Measurements from ENCODE around the gene ALG1L2. TPM values are rescaled to one million over a fixed set of nuclear protein-coding genes. Genes with fewer than 3 reads are reported as not detected.
"Not testable (repeated sequence)": the region's sequence is repeated elsewhere in the genome, so short reads cannot be mapped to it uniquely, and the experiment has no call there.

ALG1L2 gene
- total RNA-seq, 1 donor from 2014 or later = not detected

DNA sequence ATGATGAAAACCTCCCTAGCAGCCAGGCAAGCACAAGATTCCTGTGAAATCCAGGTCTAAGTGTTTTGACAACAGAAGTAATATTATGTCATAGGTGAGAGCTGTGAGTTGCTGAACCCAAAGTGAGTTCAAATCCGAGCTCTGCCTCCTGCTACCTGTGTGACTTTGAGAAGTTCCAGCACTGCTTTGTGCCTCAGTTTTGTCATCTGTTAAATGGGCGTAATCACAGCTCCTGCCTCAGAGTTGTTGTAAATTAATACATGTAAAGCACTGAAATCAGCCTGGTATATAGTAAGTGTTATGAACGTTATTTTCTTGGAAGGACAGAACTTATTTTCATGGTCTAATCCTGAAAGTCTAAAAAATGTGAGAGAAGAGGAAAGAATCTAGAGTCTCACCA lies 38.7 kb downstream of the ALG1L2 start:
- intact Hi-C loops (cut with micrococcal nuclease) = not testable (repeated sequence)

GRCh38 chr3:130122891-130123775 lies 41.5 kb downstream of the ALG1L2 start:
- intact Hi-C loops (cut with micrococcal nuclease) = not testable (repeated sequence)

GRCh38 chr3:130125406-130125805 lies 43.8 kb downstream of the ALG1L2 start:
- intact Hi-C loops (cut with micrococcal nuclease) = not testable (repeated sequence)

GRCh38 chr3:130136337-130136736 lies 54.7 kb downstream of the ALG1L2 start:
- intact Hi-C loops (cut with micrococcal nuclease) = not testable (repeated sequence)

- intact Hi-C loops (cut with micrococcal nuclease) = not testable (repeated sequence)
Measured at GRCh38 chr3:130137685-130138084, 56.1 kb downstream of the ALG1L2 start.

DNA sequence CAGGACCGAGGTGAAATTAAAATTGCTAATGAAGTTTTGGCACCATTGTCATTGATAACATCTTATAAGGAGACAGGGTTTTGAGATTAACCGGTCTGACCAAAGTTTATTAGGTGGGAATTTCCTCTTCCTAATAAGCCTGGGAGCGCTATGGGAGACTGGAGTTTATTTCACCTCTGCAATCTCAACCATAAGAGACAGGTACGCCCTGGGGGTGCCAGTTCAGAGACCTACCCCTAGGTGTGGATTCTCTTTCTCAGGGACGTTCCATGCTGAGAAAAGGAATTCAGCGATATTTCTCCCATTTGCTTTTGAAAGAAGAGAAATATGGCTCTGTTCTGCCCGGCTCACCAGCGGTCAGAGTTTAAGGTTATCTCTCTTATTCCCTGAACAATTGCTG lies 57.4 kb downstream of the ALG1L2 start:
- intact Hi-C loops (cut with micrococcal nuclease) = not testable (repeated sequence)

- intact Hi-C loops (cut with micrococcal nuclease) = not testable (repeated sequence)
Measured at GRCh38 chr3:130140756-130141155, 59.1 kb downstream of the ALG1L2 start.

- intact Hi-C loops (cut with micrococcal nuclease) = not testable (repeated sequence)
Measured at GRCh38 chr3:130143648-130144327, 62.2 kb downstream of the ALG1L2 start.

DNA sequence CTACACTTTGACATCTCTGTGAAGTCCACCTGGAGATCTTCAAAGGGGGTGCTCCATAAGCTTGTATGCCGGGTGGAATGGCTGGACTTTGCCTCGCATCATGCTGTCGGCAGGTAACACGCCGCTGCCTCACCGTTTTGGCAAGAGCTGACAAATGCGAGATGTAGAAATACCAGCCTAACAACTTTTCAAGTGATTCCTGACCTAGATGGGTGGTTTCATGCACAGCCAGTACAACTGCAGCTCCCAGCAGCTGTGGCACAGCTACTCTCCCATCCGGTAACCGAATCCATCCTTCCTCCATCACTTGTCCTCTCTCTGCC lies 62.7 kb downstream of the ALG1L2 start:
- intact Hi-C loops (cut with micrococcal nuclease) = not testable (repeated sequence)

GRCh38 chr3:130145456-130145855 lies 63.8 kb downstream of the ALG1L2 start:
- intact Hi-C loops (cut with micrococcal nuclease) = not testable (repeated sequence)

DNA sequence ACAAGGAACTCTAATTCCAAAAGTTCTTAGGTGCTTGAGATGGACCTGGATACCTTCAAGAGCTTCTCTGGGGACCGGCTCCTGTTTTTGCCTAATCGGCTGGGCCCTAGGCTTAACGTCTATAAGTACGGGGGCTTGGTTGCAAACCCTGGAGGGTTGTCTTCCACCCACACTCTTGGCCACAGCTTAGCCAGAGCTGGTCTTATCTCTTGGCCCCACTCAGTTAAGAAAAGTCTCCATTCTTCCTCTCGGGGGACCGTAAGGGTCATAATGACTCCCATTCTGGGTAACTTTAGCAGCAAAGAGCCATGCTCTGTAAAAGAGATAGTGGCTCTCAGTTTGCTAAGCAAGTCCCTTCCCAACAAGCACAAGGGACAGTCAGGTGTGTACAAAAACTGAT lies 64.8 kb downstream of the ALG1L2 start:
- intact Hi-C loops (cut with micrococcal nuclease) = not testable (repeated sequence)

Other genes with a start within 250 kb of the ALG1L2 start
- 22.0 and 24.9 TPM in 2 replicates for gene TMCC1, start 188.1 kb upstream of the ALG1L2 start, total RNA-seq
- not detected in 2 replicates for gene TRH, start 107.1 kb upstream of the ALG1L2 start, total RNA-seq